Fibroblast of villous mesenchyme (primary cell): ENCODE results near the gene MINDY4. TPM values are rescaled to one million over a fixed set of nuclear protein-coding genes. Genes with fewer than 3 reads are reported as not detected.

Source experiments
- DNase-seq: peaks from one replicate; pipeline ENCODE4 v3.0.0-alpha.2; 2010; ENCODE audit warnings: low read depth
- H3K4me3 ChIP-seq: 2 replicates; pipeline ENCODE4 v1.5.1; 2011; ENCODE audit warnings: low read depth, mild to moderate bottlenecking, low read length
- CTCF ChIP-seq: IDR thresholded peaks from 2 replicates; pipeline ENCODE4 v1.5.1; 2012; ENCODE audit warnings: low read depth, mild to moderate bottlenecking, low read length; ENCODE audit not compliant: insufficient read depth
- total RNA-seq: library from RNA; depleted of rRNA; stranded (reverse); fragments of >200 nt; gene quantifications from 2 replicates; pipeline ENCODE4 v1.2.3, GENCODE V29; 2012

The MINDY4 gene
- total RNA-seq, 1 donor, result 17.3 TPM

- no peak overlapping the region for H3K4me3 ChIP-seq
- no peak for TF ChIP-seq CTCF
- peak; percentile 42 for DNase-seq
These were observed 160.1 kb downstream of the MINDY4 start for GRCh38 chr7:30931161-30931928.

- TF ChIP-seq CTCF, result no peak
- H3K4me3 ChIP-seq, result no peak overlapping the region
- no peak for DNase-seq
These were observed 160.8 kb downstream of the MINDY4 start for GRCh38 chr7:30931929-30932540.

GRCh38 chr7:30932562-30932961 is 161.3 kb downstream of the MINDY4 start:
- H3K4me3 ChIP-seq, result no peak overlapping the region
- TF ChIP-seq CTCF, result no peak
- no peak for DNase-seq

- no peak for DNase-seq
- H3K4me3 ChIP-seq, result no peak overlapping the region
- TF ChIP-seq CTCF, result no peak
These were observed 162.1 kb downstream of the MINDY4 start for GRCh38 chr7:30933124-30933974.

- DNase-seq, result no peak
- TF ChIP-seq CTCF, result no peak
These were observed 163.0 kb downstream of the MINDY4 start for GRCh38 chr7:30934225-30934624.

GRCh38 chr7:30934732-30935568 is 163.7 kb downstream of the MINDY4 start:
- TF ChIP-seq CTCF, result no peak
- no peak for DNase-seq
- no peak overlapping the region for H3K4me3 ChIP-seq

More at GRCh38 chr7:30934225-30934624, 163.0 kb downstream of the MINDY4 start:
- H3K4me3 ChIP-seq, result no peak overlapping the region
